ENCODE data around the gene MNDA. TPM values are rescaled to one million over a fixed set of nuclear protein-coding genes. Genes with fewer than 3 reads are reported as not detected.

Gene MNDA
- 6.9 TPM for total RNA-seq
- long read RNA-seq, partial matches to known transcripts: 0 of 4 reads
- long read RNA-seq, other reads (novel, unspliced or antisense): 0 of 4 reads

GRCh38 chr1:158830904-158831507 lies at the start of gene MNDA:
MNDA (plus strand) TSS chr1:158831351; CDS start chr1:158842154, 10,803 bp downstream.
- intact Hi-C loops (cut with DNase I): no loop called here
- DNase-seq (ENCODE audit: low spot score): no peak

GRCh38 chr1:158793604-158794003 lies 37.5 kb upstream of the MNDA start:
- no peak for DNase-seq (ENCODE audit: low spot score)
- intact Hi-C loops (cut with DNase I): no loop called here

- intact Hi-C loops (cut with DNase I): no loop called here
- no peak for DNase-seq (ENCODE audit: low spot score)
Measured at GRCh38 chr1:158794247-158794646, 36.9 kb upstream of the MNDA start.

GRCh38 chr1:158798531-158798930 lies 32.6 kb upstream of the MNDA start:
- DNase-seq (ENCODE audit: low spot score): no peak
- intact Hi-C loops (cut with DNase I): no loop called here

DNA sequence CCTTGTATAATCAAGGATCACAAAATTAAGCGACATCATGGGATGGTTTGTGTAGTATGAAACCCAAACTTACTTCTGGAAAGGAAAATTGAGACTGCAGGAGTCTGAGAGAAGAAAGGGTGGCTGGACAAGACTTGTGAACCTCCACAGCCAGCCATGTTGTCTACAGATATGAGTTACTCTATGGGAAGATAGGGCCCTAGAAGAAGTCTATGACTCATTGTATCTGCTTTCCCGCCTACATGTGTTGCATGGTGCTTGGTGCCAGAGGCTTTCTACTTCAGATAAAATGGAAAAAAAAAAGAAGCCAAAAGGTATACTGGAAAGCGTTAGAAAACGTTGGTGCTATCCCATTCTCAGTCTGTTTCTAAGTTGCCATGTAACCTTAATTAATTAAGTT lies 31.5 kb upstream of the MNDA start:
- DNase-seq (ENCODE audit: low spot score): no peak
- intact Hi-C loops (cut with DNase I): no loop called here

DNA sequence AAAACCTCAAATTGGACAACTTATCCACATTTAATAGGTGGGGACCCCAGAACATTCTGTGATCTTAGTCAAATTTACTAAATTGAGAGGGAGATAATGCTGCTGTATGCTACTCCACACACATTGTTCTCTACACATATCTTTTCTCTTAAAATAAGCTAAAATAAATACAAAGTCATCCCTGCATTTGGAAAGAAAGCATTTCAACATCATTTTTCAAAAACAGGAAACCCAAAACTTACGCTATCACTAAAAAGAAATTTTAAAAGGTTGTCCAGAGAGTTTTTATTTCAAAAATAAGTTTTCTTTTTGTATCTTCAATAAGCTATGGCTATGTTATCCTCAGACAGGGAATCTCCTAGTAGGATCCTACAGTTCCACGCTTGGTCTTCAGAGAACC lies 30.6 kb upstream of the MNDA start:
- intact Hi-C loops (cut with DNase I): no loop called here
- DNase-seq (ENCODE audit: low spot score): no peak

DNA sequence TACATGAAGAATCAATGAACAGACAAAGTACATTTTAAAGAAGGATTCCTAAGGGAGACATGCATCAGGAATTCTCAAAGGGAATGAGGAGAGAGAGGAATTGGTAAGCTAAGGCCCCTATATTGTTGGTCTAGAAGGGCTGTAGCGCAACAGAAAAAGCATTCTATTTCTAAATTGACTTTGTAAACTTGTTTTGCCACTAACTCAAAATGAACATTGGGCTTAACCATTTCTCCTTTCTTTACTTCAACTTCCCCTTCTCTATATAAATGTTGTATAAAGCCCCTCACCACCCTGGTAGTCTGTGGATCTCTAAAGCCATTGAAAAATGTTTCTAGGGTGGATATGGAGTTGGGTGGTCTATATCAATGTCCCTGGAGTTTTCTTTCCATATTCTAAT lies 29.8 kb upstream of the MNDA start:
- no peak for DNase-seq (ENCODE audit: low spot score)

DNA sequence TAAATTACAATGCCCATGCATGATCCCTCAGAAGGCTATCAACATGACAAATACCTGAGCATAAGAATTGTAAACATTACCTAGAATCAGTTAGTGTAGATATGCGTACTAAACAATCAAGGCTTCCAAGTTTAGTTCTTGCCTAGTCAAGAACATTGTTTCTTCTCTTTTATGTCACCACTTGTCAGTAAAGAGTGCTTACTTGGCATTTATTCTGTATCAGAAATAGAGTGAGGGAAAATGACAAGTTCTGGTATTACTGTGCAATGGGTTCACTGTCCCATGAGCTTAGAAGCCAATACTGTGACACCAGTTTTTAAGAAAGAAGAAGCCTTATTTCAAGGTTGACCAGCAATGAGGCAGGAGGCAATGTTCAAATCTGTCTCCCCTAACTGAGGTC lies 27.5 kb upstream of the MNDA start:
- no peak for DNase-seq (ENCODE audit: low spot score)
- intact Hi-C loops (cut with DNase I): no loop called here

More for the DNA sequence above, 29.8 kb upstream of the MNDA start:
- intact Hi-C loops (cut with DNase I): no loop called here

- intact Hi-C loops (cut with DNase I): no loop called here
- no peak for DNase-seq (ENCODE audit: low spot score)
Measured at GRCh38 chr1:158806916-158807536, 24.1 kb upstream of the MNDA start.

- intact Hi-C loops (cut with DNase I): no loop called here
- DNase-seq (ENCODE audit: low spot score): no peak
Measured at GRCh38 chr1:158809256-158809655, 21.9 kb upstream of the MNDA start.

GRCh38 chr1:158809862-158810261 lies 21.3 kb upstream of the MNDA start:
- intact Hi-C loops (cut with DNase I): no loop called here
- no peak for DNase-seq (ENCODE audit: low spot score)

DNA sequence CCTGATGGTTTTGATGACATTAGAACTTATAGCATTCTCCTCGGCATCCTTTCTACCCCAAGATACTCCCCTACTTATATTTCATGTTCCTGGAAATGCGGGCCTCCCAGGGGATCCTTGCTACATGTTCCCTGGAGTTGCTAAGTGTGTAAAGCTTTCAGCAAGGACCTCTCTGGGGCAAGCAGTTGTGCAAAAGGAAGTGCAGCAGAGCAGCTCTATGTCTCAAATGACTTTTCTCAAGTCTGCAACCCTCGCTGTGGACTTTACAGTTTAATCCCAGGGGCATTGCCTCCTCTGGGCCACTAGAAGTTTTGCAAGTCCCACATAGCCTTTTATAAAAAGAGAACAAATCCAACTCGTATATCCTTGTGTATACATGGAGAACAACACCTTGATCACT lies 20.8 kb upstream of the MNDA start:
- DNase-seq (ENCODE audit: low spot score): no peak
- intact Hi-C loops (cut with DNase I): no loop called here

DNA sequence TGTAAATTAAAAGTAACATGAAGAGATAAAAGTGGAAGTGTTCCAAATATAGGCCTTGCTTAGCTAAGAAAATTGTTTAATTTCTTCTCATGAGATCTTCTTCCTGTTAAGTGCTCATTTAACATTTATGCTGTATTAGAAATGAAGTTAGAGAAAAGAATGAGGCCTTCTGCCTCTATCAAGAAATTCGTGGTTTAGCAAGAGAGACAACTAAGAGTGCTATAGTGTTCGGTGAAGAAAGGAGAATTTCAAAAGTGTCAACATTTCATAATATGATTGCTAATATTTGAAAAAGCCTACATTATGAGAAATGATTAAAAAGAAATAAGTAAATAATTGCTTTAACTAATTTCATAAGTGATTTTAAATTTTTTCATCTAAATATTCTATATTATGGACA lies 18.8 kb upstream of the MNDA start:
- no peak for DNase-seq (ENCODE audit: low spot score)
- intact Hi-C loops (cut with DNase I): no loop called here

DNA sequence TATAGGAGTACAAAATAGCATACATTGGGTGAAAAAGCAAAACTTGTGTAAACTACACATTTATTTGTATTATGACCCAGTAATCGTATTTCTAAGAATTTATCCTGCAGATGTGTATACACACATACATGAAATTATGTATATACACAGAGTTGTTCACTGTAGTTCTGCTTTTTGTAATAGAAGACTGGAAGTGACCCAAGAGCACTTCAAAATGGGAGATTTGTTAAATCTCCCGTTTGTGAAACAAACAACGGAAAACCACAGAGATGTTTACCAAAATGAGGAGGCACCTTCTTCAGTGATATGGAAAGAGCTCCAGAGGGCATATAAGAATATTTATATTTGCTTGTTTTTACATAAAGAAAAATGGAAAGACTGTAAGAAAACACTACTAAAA lies 18.0 kb upstream of the MNDA start:
- DNase-seq (ENCODE audit: low spot score): no peak
- intact Hi-C loops (cut with DNase I): no loop called here

- DNase-seq (ENCODE audit: low spot score): no peak
- intact Hi-C loops (cut with DNase I): no loop called here
Measured at GRCh38 chr1:158814970-158815369, 16.2 kb upstream of the MNDA start.

GRCh38 chr1:158818560-158818959 lies 12.6 kb upstream of the MNDA start:
- intact Hi-C loops (cut with DNase I): no loop called here
- no peak for DNase-seq (ENCODE audit: low spot score)

GRCh38 chr1:158818975-158819431 lies 12.1 kb upstream of the MNDA start:
- no peak for DNase-seq (ENCODE audit: low spot score)
- intact Hi-C loops (cut with DNase I): no loop called here

GRCh38 chr1:158819461-158820443 lies 11.4 kb upstream of the MNDA start:
- DNase-seq (ENCODE audit: low spot score): no peak
- intact Hi-C loops (cut with DNase I): no loop called here

DNA sequence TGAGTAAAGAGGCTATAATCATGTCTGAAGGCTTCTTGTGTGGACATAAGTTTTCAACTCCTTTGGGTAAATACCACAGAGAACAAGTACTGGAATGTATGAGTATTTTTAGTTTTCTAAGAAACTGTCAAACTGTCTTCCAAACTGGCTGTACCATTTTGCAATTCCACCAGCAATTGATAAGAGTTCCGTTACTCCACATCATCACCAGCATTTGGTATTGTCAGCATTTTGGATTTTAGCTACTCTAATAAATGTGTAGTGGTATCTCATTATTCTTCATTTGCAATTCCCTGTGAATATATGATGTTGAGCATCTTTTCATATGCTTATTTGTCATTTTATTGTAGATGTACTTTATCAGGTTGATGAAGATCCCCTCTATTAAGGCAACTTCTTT lies 9.4 kb upstream of the MNDA start:
- no peak for DNase-seq (ENCODE audit: low spot score)
- intact Hi-C loops (cut with DNase I): no loop called here

GRCh38 chr1:158830074-158830677 lies 975 bp upstream of the MNDA start:
- intact Hi-C loops (cut with DNase I): no loop called here
- no peak for DNase-seq (ENCODE audit: low spot score)

Measured in cardiac septum (tissue), 1 donor.